Kidney epithelial cell (primary cell): Measurements from ENCODE around the gene MYH7B. TPM values are rescaled to one million over a fixed set of nuclear protein-coding genes. Genes with fewer than 3 reads are reported as not detected.

Source experiments
- DNase-seq: peaks from one replicate; pipeline ENCODE4 v3.0.0-alpha.2; 2010; ENCODE audit warnings: low read depth
- H3K27me3 ChIP-seq: 2 replicates; pipeline ENCODE4 v1.6.0; 2011; ENCODE audit warnings: low read length; ENCODE audit not compliant: control insufficient read depth, insufficient read depth
- H3K36me3 ChIP-seq: 2 replicates; pipeline ENCODE4 v1.5.1; 2011; ENCODE audit warnings: low read length; ENCODE audit not compliant: control insufficient read depth, insufficient read depth
- H3K4me3 ChIP-seq: 2 replicates; pipeline ENCODE4 v1.5.1; 2011; ENCODE audit warnings: low read depth, mild to moderate bottlenecking, control low read depth, low read length
- CTCF ChIP-seq: IDR thresholded peaks from 2 replicates; pipeline ENCODE4 v1.5.1; 2011; ENCODE audit warnings: mild to moderate bottlenecking, moderate library complexity, low read length, control low read depth, inconsistent platforms; ENCODE audit not compliant: insufficient read depth, poor library complexity, severe bottlenecking
- total RNA-seq: library from RNA; depleted of rRNA; stranded (reverse); fragments of >200 nt; gene quantifications from 2 replicates; pipeline ENCODE4 v1.2.3, GENCODE V29; 2015

Gene MYH7B
- total RNA-seq, 1 donor from 2014 or later: 0.04 TPM

GRCh38 chr20:34985461-34986310 lies 30.0 kb downstream of the MYH7B start:
- Histone ChIP-seq H3K4me3 (no peak overlapping the region), H3K36me3 (no peaks in the 10 kb centered on the region), H3K27me3 (peaks cover 34% of the 10 kb centered on the region)
- no peak for DNase-seq
- no peak for TF ChIP-seq CTCF

- TF ChIP-seq CTCF: no peak
- no peak overlapping the region for H3K4me3 ChIP-seq
- peaks cover 34% of the 10 kb centered on the region for H3K27me3 ChIP-seq
- DNase-seq: no peak
- H3K36me3 ChIP-seq: no peaks in the 10 kb centered on the region
Measured at GRCh38 chr20:34986311-34987287, 30.9 kb downstream of the MYH7B start.

GRCh38 chr20:34987288-34988190 lies 31.9 kb downstream of the MYH7B start:
- DNase-seq: no peak
- Histone ChIP-seq H3K4me3 (no peak overlapping the region), H3K27me3 (peaks cover 34% of the 10 kb centered on the region), H3K36me3 (no peaks in the 10 kb centered on the region)
- TF ChIP-seq CTCF: no peak

- no peak for TF ChIP-seq CTCF
- Histone ChIP-seq H3K4me3 (no peak overlapping the region), H3K36me3 (no peaks in the 10 kb centered on the region), H3K27me3 (peaks cover 34% of the 10 kb centered on the region)
- no peak for DNase-seq
Measured at GRCh38 chr20:34988191-34988540, 32.5 kb downstream of the MYH7B start.

GRCh38 chr20:34989118-34989517 lies 33.5 kb downstream of the MYH7B start:
- DNase-seq: no peak
- TF ChIP-seq CTCF: no peak
- Histone ChIP-seq H3K27me3 (peaks cover 26% of the 10 kb centered on the region), H3K36me3 (no peaks in the 10 kb centered on the region), H3K4me3 (no peak overlapping the region)
